HepG2 (cell line): ENCODE measurements around the gene MNT. TPM values are rescaled to one million over a fixed set of nuclear protein-coding genes. Genes with fewer than 3 reads are reported as not detected.

ENCODE experiments used
- CHCHD3 ChIP-seq: sonication (generic); formaldehyde crosslinking; IDR thresholded peaks from 2 replicates; pipeline ENCODE4 v1.8.0; 2022; ENCODE audit warnings: mild to moderate bottlenecking, missing genetic modification reagents, moderate library complexity
- FOXA3 ChIP-seq: IDR thresholded peaks from 2 replicates; pipeline ENCODE4 v1.6.1; 2016; ENCODE audit warnings: missing genetic modification reagents, missing compliant biosample characterization
- GZF1 ChIP-seq: sonication (generic); formaldehyde crosslinking; IDR thresholded peaks from 2 replicates; pipeline ENCODE4 v1.5.1; 2020; ENCODE audit warnings: mild to moderate bottlenecking, missing genetic modification reagents
- MLXIP ChIP-seq: sonication (generic); formaldehyde crosslinking; IDR thresholded peaks from 2 replicates; pipeline ENCODE4 v1.9.0; 2021; ENCODE audit warnings: missing genetic modification reagents, borderline replicate concordance
- NFE2 ChIP-seq: sonication (generic); formaldehyde crosslinking; IDR thresholded peaks from 2 replicates; pipeline ENCODE4 v1.4.0; 2020; ENCODE audit warnings: missing genetic modification reagents
- NKX3-1 ChIP-seq: sonication (generic); formaldehyde crosslinking; IDR thresholded peaks from 2 replicates; pipeline ENCODE4 v1.5.0; 2020; ENCODE audit warnings: missing genetic modification reagents
- POLR2G ChIP-seq: fragments of 200-400 bp; formaldehyde crosslinking; IDR thresholded peaks from 2 replicates; pipeline ENCODE4 v1.6.1; 2018; ENCODE audit warnings: mild to moderate bottlenecking, low read depth, low read length, moderate library complexity
- RCOR2 ChIP-seq: IDR thresholded peaks from 2 replicates; pipeline ENCODE4 v1.6.1; 2016; ENCODE audit warnings: missing biosample characterization, missing genetic modification reagents
- SETDB1 ChIP-seq: sonication (generic); formaldehyde crosslinking; IDR thresholded peaks from 2 replicates; pipeline ENCODE4 v1.5.1; 2020; ENCODE audit warnings: missing genetic modification reagents, mild to moderate bottlenecking, borderline replicate concordance
- SRSF1 ChIP-seq: fragments of 200-400 bp; formaldehyde crosslinking; optimal IDR thresholded peaks from 2 replicates; pipeline ENCODE3; 2017; ENCODE audit warnings: mild to moderate bottlenecking, low read depth, low read length, moderate library complexity
- TCF12 ChIP-seq, 2 experiments: fragments of 450-650 bp in 1 of 2; sonication (generic) in 1 of 2; formaldehyde crosslinking in 1 of 2; IDR thresholded peaks; 2 replicates each; pipeline versions ENCODE4 v1.6.1 to v1.8.0; 2017 to 2022; ENCODE audit warnings: antibody characterized with exemption in 1 of 2, mild to moderate bottlenecking in 1 of 2, missing genetic modification reagents in 1 of 2, moderate library complexity in 1 of 2
- TRAFD1 ChIP-seq: sonication (generic); formaldehyde crosslinking; IDR thresholded peaks from 2 replicates; pipeline ENCODE4 v1.5.1; 2020; ENCODE audit warnings: missing genetic modification reagents, mild to moderate bottlenecking, borderline replicate concordance
- ZNF234 ChIP-seq: sonication (generic); formaldehyde crosslinking; conservative IDR thresholded peaks from 2 replicates; pipeline ENCODE4 v1.5.1; 2020; ENCODE audit warnings: mild to moderate bottlenecking, missing genetic modification reagents
- ZNF614 ChIP-seq: IDR thresholded peaks from 2 replicates; pipeline ENCODE4 v1.6.1; 2018; ENCODE audit warnings: missing biosample characterization, missing genetic modification reagents, inconsistent platforms, borderline replicate concordance
- ZNF639 ChIP-seq: conservative IDR thresholded peaks from 2 replicates; pipeline ENCODE4 v1.6.1; 2018; ENCODE audit warnings: missing genetic modification reagents
- ZNF678 ChIP-seq: sonication (generic); formaldehyde crosslinking; IDR thresholded peaks from 2 replicates; pipeline ENCODE4 v1.4.0; 2020; ENCODE audit warnings: mild to moderate bottlenecking, missing genetic modification reagents
- ZNF740 ChIP-seq: sonication (generic); formaldehyde crosslinking; IDR thresholded peaks from 2 replicates; pipeline ENCODE4 v1.4.0; 2020; ENCODE audit warnings: missing genetic modification reagents
- ZNF772 ChIP-seq: sonication (generic); formaldehyde crosslinking; IDR thresholded peaks from 2 replicates; pipeline ENCODE4 v1.5.0; 2020; ENCODE audit warnings: mild to moderate bottlenecking, missing genetic modification reagents
- ZNF816 ChIP-seq: sonication (generic); formaldehyde crosslinking; IDR thresholded peaks from 2 replicates; pipeline ENCODE4 v1.8.0; 2022; ENCODE audit warnings: missing genetic modification reagents, mild to moderate bottlenecking, borderline replicate concordance
- polyA plus RNA-seq, 8 experiments: library from polyadenylated mRNA; depleted of rRNA in 3 of 8; stranded (reverse) in 7 of 8; unstranded in 1 of 8; fragments of >200 nt; fragmentation: Illumina TruSeq in 4 of 8; extraction: Trizol in 4 of 8; gene quantifications; 2 replicates each; pipeline versions ENCODE4 v1.2.1 to v1.2.3, GENCODE V29; 2011 to 2016; ENCODE audit warnings: low read depth in 4 of 8, missing spikeins in 1 of 8, mixed read lengths in 1 of 8; ENCODE audit not compliant: insufficient read depth in 1 of 8
- total RNA-seq, 5 experiments: library from RNA; depleted of rRNA; stranded (reverse); fragments of >200 nt; fragmentation: Illumina TruSeq; extraction: Trizol; gene quantifications; 2 replicates each; pipeline ENCODE4 v1.2.3, GENCODE V29; 2016; ENCODE audit warnings: low read depth in 1 of 5
- TF ChIP-seq, protein P1 (sequence below): sonication (generic); formaldehyde crosslinking; IDR thresholded peaks from 2 replicates; pipeline ENCODE4 v1.4.0; 2020; ENCODE audit warnings: missing genetic modification reagents, mild to moderate bottlenecking, borderline replicate concordance

The MNT gene
- total and polyA plus RNA-seq, 2 of the 13 experiments (the other 11 are each of a cell fraction or from before 2014, with no cell fraction given): 2.1 to 3.5 TPM

GRCh38 chr17:2399572-2400473 lies 1.0 kb downstream of the MNT start (continued):
- TF ChIP-seq RCOR2 (CRISPR knock-in tag) (no peak), ZNF234 (no peak), ZNF740 (no peak; the same call in 1 of the 2 replicates), SRSF1 (no peak), ZNF639 (CRISPR knock-in tag) (peak; percentile 72; the same call in 1 of the 2 replicates), NKX3-1 (CRISPR knock-in tag) (no peak), TRAFD1 (no peak), CHCHD3 (no peak), ZNF772 (CRISPR knock-in tag) (peak; percentile 70; the same call in 1 of the 2 replicates), POLR2G (peak; percentile 68), FOXA3 (CRISPR knock-in tag) (peak; percentile 68), NFE2 (no peak), ZNF816 (CRISPR knock-in tag) (no peak), ZNF614 (CRISPR knock-in tag) (no peak; the same call in 1 of the 2 replicates), MLXIP (no peak; the same call in 1 of the 2 replicates), GZF1 (no peak), ZNF678 (CRISPR knock-in tag) (no peak), TCF12 (IDR thresholded peaks at IDR 0.05) (no peak), TCF12 (CRISPR knock-in tag; IDR thresholded peaks at IDR 0.05) (peak; percentile 74; the same call in 1 of the 2 replicates), SETDB1 (no peak)
- TF ChIP-seq, protein P1, sequence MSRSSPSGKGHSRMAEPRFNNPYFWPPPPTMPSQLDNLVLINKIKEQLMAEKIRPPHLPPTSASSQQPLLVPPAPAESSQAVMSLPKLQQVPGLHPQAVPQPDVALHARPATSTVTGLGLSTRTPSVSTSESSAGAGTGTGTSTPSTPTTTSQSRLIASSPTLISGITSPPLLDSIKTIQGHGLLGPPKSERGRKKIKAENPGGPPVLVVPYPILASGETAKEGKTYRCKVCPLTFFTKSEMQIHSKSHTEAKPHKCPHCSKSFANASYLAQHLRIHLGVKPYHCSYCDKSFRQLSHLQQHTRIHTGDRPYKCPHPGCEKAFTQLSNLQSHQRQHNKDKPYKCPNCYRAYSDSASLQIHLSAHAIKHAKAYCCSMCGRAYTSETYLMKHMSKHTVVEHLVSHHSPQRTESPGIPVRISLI: no peak
